GM19043 (cell line): ENCODE results near the gene LRP5.
"Not testable (repeated sequence)": the region's sequence is repeated elsewhere in the genome, so short reads cannot be mapped to it uniquely, and the experiment has no call there.

Experiments
- ATAC-seq: cut with Tn5 transposase; IDR thresholded peaks from one replicate; pipeline ENCODE4 v1.9.1; 2021; ENCODE audit warnings: low read depth; ENCODE audit not compliant: unreplicated experiment

Gene LRP5

DNA sequence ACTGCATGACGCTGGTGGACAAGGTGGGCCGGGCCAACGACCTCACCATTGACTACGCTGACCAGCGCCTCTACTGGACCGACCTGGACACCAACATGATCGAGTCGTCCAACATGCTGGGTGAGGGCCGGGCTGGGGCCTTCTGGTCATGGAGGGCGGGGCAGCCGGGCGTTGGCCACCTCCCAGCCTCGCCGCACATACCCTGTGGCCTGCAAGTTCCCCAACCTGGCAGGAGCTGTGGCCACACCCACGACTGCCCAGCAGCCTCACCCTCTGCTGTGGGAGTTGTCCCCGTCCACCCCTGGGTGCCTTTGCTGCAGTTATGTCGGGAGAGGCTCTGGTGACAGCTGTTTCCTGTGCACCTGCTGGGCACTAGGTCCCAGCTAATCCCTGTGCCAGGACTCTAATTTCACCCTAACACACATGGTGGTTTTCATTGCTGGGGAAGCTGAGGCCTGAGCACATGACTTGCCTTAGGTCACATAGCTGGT, 99.2 kb downstream of the LRP5 start:
- no peak for ATAC-seq

DNA sequence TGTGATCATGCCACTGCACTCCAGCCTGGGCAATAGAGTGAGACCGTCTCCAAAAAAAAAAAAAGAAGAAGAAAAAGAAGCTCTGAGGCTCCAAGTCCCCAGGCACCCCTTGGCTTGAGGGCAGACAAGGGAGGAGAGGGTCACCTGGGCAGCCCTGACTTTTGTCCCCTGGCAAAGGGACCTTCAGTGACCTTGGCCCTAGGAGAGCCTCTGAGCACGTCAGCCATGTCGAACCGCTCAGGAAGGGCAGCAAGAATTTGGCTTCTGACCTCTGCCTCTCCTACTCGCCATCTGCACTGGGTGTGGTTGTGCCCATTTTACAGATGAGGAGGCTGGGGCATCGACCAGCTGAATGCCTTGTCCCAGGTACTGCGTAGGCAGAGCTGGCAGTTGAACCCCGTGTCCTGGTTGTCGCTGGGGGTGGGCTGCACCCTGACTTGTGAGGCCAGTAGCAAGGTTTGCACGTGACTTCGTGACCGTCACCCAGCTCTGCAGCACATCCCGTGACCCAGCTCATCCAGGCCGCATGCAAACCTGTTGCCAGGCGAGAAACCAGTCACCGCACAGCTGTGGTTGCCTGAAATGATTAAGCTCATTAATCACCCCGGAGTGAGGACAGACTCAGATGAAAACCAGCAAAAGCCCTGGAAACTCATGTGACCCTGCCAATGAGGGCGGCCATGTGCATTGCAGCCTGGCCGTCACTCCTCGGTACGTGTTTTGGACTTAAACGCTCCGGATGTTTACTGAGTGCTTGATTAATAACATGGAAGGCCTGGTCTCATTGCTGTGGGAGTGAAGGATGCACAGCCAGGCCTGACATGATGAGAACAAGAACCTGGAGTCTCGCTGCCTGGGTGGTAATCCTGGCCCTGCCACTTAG, 100.4 kb downstream of the LRP5 start:
- no peak for ATAC-seq

DNA sequence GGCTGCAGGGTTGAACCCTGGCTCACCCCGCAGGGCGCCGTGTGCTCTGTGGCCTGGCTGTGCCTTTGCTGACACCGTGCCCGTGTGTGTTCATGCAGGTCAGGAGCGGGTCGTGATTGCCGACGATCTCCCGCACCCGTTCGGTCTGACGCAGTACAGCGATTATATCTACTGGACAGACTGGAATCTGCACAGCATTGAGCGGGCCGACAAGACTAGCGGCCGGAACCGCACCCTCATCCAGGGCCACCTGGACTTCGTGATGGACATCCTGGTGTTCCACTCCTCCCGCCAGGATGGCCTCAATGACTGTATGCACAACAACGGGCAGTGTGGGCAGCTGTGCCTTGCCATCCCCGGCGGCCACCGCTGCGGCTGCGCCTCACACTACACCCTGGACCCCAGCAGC, 101.2 kb downstream of the LRP5 start:
- no peak for ATAC-seq

DNA sequence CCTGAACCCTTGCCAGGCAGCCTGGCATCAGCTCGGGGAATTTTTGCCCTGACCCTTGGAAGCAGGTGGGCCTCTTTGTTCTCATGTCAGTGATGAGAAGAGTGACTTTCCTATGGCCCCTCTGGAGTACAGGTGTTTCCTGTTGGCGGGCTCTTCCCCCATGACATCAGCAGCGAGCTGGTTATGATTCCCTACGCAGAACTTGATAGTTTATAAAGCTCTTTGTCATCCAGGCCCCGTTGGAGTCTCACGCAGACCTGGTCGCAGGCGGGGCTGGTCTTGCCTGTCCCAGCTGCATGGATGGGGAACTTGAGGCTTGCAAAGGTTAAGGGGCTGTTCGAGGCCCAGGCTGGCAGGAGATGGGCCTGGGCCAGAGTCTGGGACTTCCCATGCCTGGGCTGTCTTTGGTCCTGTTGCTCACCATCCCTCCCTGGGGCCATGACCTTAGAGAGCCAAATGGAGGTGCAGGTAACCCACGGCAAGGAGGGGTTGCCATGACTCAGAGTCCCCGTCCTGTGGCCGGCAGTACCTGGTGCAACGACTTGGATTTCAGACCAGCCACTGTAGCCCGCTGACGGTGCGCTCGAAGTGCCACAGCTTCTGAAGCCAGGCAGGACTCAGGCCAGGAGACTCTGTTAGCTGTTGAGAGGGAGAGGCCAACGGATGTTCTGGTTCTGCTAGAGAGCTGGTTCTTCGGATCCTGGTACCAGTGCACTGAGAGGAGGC, 102.3 kb downstream of the LRP5 start:
- ATAC-seq, result no peak

DNA sequence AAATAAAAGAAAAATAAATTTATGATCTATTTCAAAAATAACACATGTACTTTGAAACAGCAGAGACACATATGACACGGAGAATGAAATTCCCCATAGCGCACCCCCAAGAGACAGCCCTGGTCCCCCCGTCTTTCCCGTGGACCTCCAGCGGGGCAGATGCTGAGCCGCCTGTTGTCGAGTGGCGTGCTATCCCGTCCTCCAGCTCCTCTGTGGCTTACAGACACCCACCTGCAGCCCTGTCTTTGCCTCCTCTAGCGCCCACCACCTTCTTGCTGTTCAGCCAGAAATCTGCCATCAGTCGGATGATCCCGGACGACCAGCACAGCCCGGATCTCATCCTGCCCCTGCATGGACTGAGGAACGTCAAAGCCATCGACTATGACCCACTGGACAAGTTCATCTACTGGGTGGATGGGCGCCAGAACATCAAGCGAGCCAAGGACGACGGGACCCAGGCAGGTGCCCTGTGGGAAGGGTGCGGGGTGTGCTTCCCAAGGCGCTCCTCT, 103.7 kb downstream of the LRP5 start:
- no peak for ATAC-seq

DNA sequence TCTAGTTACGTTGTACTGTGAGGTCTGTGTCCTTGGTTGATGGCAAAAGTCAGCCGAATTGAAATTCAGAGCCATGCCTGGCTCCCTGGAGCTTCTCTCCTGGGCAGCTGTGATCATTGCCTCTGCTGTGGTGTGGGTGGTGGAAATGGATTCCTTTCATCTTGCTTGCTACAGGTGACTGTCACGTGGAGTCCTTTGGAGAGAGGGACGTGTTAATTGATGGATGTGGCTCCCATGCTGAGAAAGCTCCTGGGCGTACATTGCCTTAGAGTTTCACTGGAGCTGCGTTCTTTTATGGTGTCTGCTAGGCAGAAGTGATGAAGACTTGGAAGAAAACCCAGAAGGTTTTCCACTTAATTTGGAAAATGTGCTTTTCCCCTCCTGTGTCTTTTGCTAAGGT, 106.3 kb downstream of the LRP5 start:
- no peak for ATAC-seq

DNA sequence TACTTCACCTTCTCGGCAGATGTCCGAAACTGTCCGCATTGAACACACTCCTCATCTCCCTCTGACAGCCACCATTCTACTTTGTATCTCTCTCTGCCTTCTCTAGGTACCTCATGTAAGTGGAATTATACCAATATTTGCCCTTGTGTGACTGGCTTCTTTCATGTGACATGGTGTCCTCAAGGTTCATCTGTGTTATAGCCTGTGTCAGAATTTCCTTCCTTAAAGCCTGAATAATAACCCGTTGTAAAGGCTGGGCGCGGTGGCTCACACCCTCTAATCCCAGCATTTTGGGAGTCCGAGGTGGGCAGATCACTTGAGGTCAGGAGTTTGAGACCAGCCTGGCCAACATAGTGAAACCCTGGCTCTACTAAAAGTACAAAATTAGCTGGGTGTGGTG, 107.8 kb downstream of the LRP5 start:
- no peak for ATAC-seq

DNA sequence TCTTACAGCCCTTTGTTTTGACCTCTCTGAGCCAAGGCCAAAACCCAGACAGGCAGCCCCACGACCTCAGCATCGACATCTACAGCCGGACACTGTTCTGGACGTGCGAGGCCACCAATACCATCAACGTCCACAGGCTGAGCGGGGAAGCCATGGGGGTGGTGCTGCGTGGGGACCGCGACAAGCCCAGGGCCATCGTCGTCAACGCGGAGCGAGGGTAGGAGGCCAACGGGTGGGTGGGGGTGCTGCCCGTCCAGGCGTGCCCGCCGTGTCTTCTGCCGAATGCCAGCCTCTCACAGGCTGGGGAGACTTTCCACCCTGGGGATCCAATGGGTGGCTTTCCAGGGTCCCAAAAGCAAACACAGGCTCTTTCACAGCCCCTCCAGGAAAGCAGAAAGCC, 111.1 kb downstream of the LRP5 start:
- no peak for ATAC-seq

DNA sequence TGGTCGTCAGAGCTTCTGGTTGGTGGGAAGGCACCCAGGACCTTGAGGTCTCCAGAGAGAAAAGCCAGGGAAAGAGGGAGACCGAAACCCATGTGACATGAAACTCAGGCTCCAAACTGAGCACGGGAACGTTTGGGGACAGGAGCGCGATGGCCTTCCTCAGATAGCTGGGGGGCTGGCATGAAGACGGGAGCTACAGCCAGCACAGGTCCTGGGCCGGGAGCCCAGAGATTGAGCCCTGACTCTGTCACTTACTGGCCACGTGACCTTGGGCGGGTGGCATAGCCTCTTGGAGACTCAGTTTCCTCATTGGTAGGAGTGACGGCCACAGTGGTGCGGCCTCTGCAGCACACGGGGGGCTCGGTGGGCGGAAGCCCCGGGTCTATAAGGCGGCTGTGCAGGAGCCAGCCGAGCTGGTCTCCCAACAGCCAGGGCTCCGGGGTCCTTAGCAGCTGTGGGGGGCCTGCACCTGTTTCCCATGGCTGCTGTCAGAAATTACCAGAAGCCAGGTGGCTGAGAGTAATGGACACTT, 111.8 kb downstream of the LRP5 start:
- ATAC-seq, result no peak

DNA sequence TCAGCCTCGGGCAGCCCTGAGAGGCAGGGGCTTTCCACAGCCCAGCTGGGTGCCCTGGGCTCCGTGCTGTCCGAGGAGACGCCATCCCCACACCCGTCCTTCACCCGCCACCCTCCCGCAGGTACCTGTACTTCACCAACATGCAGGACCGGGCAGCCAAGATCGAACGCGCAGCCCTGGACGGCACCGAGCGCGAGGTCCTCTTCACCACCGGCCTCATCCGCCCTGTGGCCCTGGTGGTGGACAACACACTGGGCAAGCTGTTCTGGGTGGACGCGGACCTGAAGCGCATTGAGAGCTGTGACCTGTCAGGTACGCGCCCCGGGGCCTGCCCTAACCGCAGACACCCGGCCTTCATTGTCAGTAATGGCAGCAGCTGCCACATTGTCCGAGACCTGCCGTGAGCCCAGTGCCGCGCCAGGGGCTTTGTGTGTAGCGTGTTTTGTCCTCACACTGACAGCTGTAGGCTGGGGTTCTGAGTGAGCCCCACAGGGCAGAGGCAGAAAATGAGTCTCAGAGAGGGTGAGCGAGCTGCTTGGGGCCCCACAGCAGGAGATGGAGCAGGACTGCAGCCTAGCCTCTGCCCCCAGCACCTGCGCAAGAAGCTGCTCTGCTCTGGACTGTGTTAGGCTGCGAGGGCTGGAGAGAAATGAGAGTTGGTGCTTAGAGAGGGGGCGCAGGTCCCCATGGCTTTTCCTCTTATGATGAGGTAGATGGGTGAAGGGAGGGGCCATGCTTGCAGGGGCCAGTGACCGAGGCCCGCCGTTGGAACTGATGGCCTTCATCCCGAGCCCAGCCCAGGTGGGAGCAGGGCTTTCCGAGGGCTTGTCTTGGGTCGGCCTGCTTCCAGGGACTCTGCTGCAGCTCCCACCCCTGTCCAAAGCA, 112.8 kb downstream of the LRP5 start:
- no peak for ATAC-seq

DNA sequence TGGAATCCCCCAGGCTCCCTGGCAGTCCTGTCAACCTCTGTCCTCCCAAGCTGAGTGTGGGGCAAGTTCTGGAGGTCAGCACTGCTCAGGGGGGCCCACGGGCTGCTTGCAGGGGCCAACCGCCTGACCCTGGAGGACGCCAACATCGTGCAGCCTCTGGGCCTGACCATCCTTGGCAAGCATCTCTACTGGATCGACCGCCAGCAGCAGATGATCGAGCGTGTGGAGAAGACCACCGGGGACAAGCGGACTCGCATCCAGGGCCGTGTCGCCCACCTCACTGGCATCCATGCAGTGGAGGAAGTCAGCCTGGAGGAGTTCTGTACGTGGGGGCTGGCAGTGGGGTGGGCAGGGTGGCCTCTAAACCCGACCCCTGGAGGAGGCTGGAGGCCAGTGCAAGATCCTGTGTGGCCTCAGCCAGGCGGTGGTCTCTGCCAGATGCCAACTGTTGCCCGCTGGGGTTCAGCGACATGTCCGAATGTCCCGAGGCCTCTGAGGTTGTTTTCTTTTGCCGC, 113.5 kb downstream of the LRP5 start:
- ATAC-seq, result no peak

DNA sequence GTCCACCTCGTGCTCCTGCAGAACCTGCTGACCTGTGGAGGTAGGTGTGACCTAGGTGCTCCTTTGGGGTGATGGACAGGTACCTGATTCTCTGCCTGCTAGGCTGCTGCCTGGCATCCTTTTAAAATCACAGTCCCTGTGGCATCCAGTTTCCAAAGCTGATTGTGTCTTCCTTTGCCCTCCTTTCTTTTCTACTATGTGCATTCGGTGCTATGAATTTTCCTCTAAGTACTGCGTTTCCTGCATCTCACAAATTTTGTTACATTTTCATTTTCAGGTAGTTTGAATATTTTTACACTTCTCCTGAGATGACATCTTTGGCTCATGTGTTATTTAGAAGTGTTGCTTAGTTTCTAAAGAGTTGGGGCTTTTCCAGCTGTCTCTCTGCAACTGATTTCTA, 117.3 kb downstream of the LRP5 start:
- ATAC-seq, result no peak

DNA sequence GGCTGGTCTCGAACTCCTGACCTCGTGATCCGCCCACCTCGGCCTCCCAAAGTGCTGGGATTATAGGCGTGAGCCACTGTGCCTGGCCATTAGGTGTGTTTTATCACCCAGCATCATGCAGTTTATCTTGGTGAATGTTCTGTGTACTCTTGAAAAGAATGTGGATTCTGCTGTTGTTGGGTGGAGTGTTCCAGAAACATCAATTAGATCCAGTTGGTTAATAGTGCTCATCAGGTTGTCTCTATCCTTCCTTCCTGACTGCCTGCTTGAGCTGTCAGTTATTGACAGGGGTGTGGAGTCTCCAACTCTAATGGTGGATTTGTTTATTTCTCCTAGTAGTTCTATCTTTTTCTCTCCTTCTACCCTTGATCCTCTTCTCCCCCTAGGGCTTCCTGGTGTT, 118.0 kb downstream of the LRP5 start:
- ATAC-seq, result no peak

DNA sequence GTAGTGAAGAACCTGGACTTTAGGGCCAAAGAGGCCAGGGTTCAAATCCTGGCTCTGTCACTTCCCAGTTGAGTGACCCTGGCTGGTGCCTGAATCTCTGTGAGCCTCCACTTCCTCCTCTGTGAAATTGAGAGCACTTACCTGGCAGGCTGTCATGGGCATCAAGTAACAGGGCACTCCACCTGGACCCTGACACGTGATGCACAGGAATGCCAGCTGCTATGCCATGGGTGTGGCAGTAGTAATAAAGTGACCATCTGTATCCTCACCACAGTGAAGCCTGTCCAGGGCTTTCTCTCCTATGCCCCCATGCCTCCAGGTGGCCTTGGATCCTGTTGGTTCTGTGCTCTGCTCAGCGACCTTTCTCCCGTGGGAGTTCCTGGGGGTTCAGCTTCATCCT, 118.4 kb downstream of the LRP5 start:
- no peak for ATAC-seq

DNA sequence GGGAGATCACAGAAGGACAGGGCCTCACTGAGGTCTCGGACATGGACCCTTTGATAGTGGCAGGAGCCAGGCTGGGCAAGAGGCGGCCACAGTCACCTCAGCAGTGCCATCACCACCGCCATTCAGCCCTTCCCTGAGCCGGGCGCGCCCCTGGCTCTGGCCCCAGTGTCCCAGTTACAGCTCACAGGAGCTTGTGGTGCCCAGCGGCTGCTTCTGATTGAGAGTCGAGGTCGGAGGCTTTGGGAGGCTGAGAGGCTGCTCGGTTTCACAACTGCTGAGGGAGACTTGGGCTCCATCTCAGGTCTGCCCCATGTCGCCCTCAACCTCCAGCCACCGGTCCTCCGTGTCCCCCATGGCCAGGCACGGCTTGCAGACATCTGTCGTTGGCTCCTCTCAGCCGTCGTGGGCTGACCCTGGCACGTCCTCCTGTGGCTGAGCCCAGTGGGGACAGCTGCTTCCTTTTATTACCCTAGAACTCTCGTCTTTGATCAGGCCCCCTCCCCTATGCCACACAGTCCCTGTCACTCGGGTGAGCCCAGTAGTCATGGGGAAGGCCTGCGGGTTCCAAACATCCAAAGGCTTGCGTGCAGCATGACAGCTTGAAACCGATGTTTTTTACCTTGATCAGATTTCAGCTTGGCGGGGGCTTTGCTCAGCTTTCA, 119.7 kb downstream of the LRP5 start:
- ATAC-seq, result no peak

DNA sequence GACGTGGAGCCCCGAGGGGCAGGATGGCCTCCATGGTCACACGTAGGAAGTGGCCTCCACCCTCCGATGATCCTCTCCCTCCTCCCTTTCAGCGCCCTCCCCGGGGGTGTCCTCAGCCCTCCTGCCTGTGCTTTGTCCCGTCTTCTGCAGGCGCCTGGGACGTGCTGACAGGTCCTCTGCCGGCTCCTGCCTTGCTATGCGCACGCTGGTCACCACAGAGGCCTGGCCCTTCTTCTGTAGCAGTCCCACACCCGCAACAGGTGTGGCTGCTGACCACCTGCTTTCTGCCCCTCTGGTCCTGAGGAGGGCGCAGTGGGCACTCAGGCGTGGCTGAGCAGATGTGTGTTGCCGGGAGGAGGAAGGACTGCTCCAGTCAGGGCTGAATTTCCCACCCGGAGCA, 120.5 kb downstream of the LRP5 start:
- no peak for ATAC-seq

DNA sequence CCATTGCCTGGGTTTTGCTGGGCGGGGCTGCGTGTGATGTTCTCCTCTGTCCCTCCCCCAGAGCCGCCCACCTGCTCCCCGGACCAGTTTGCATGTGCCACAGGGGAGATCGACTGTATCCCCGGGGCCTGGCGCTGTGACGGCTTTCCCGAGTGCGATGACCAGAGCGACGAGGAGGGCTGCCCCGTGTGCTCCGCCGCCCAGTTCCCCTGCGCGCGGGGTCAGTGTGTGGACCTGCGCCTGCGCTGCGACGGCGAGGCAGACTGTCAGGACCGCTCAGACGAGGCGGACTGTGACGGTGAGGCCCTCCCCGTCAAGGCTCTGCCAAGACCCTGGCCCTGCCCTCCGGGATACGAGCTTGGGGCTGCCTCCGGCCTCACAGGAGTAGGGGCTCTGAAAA, 121.2 kb downstream of the LRP5 start:
- ATAC-seq, result no peak

DNA sequence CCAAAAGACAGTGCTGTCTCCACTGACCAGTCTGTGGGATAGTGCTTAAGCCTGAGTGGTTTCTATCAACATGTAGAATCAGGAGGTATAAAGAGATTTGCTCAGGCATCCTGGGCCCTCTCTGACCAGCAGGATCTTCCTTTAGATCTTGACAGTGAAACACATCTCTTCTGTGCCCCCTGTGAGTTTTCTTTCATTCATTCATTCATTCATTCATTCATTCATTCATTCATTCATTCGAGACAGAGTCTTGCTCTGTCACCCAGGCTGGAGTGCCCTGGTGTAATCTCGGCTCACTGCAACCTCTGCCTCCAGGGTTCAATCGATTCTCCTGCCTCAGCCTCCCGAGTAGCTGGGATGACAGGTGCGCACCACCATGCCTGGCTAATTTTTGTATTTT, 121.8 kb downstream of the LRP5 start:
- ATAC-seq, result not testable (repeated sequence)

DNA sequence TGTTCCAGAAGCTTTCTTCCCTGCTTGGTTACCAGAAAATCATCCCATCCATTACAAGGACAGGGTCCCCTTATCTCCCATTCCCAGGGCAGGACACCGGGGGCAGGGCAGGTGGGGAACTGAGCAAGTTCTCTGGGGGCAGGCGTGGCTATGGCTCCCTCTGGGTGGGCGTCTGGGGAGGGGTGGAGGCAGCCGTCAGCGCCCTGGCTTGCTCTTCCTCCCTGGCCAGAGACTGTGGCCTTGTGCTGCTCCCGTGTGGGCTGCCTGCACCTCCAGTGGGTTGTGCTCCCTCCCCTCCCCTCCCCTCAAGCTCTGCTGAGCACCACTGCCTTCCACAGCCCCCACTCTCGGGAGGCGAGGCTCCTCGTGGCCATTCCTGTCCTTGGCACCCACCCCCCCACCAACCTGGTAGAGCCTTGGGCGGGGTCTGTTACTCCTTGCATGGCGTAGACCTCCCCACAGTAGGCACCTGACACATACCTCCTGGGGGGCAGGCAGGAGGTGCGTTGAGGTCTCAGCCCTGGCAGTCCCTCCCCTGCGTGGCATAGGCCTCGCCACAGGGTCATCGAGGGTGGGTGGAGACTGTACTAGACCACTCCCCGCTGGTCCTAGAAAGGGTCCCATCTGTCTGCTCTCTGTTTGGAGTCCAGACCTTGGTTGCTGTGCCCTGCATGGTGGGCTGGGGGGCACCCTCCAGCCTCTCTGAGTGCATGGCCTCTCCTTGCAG, 123.9 kb downstream of the LRP5 start:
- no peak for ATAC-seq
